DLD1 (cell line): ENCODE data around the gene STXBP4.

Source experiments
- in situ Hi-C: cut with HindIII; loops from 2 replicates; pipeline ENCODE4 v1.10.0; 2017; ENCODE audit warnings: low sequenced_read_pairs

The STXBP4 gene

DNA sequence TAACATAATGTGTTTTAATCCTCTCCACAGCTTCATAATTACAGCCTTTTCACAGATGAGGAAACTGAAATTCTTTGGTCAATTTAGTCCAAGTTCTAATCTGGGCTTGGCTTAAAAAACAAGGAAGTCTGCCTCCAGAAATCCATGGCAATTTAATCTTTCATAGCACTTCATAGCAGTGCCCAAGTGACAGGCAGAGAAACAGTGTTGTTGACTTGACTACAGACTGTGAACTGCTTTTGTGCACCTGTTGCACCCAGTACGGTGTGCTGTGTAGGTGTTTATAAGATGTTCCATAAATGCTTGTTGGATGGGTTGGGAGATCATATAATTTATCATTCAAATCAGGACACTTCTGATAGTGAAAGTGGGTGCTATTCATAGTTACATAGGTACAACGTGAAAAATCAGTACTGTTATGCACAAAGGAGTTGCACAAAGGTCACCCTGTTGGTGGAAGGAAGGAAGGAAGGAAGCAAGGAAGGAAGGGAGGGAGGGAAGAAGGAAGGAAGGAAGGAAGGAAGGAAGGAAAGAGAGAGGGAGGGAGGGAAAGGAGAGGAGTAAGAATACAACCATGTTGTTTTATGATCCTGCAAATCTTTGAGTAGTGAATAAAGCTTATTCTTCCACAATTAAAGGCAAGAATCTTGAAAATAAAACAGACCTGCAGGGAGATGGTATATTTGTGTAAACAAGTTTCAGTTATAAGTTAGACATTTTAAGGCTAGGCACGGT lies 239.7 kb downstream of the STXBP4 start:
- in situ Hi-C loops, result no loop called here

DNA sequence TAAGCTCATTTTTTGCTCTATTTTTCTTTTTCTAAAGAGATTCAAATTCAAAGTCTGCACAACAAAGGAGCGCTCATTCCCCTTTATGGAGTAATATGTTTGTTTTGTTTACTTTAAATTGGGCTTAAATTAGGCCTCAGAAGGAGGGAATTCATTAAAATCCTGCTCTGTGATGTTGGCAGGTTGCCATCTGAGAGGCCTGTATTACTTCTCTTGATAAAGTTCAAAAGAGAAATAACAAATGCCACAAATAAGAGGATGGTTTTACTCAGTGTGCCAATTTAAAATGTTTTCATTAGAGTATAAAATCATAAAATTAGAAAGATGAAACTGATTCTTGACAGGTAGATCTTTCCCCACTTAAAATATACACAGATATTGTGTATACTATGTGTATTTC lies 241.7 kb downstream of the STXBP4 start:
- in situ Hi-C loops, result no loop called here

DNA sequence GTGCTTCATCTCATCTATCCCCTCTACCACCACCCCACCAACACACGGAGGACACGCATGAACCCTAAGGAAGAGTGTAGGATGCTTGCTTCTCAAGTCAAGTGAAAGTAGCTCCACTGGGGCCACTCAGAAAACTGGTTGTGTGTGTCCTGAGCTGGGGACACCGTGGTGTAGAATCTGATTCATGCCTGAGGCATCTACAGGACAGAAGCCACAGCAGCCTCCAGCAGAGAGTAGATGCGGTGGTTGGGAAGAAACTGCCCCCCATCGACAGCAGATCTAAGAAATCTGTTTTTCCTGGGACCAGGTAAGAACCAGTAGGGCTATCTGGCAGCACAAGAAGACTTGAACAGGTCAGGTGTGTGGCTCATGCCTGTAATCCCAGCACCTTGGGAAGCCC lies 244.3 kb downstream of the STXBP4 start:
- in situ Hi-C loops, result no loop called here

DNA sequence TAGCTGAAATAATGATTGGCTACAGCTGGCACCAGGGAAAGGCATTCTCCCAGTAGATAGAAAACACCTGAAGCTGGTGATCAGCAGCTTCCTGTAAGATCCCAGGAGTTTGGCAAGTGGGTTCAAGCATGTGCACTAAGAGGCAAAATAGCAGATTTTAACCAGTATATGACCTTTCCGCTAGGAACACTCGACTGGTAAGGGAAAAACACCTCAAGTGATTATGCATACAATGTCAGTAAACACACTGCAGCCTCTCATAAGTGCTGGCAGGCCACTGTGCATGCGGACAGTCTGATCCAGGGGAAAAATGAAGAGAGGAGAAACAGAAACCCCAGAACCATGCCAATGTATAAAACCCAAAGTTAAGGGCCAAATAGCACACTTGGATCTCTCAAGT lies 247.1 kb downstream of the STXBP4 start:
- in situ Hi-C loops, result no loop called here

DNA sequence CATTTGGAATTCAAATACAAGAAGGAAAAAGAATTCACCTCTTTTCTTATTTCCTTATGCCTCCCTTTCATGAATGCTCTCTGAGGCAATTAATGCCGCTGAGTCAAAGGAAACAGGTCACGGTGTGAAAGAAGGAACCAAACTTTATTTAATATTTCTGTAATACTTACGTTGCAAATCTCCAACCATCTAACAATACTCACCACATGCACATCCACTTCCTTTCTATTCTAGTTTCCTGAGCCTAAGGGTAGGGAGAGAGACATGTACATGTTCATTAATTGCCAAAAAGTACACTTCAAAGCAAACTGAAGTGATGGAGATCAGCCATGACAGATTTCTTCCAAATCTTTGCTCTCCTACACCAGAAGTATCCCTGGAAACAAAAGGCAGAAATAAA lies 248.3 kb downstream of the STXBP4 start:
- in situ Hi-C loops, result no loop called here

DNA sequence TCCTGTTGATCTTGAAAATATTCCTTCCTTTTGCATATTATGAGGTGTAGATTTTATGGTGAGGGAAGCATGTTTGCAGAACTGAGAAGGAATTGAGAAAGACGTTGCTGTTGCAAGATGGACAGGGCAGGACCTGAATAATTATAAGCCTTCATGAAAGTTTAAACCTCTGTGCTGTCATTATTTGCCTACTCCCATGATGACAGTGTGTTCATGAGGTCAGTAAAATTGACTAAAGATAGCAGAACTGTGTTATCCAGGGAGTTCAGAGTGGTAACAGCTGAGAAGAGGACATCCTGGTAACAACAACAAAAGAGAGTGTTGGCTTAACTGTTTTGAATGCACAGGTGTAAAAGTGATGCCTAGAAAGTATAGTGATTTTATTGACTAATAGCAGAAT lies 250.9 kb downstream of the STXBP4 start:
- in situ Hi-C loops, result no loop called here

DNA sequence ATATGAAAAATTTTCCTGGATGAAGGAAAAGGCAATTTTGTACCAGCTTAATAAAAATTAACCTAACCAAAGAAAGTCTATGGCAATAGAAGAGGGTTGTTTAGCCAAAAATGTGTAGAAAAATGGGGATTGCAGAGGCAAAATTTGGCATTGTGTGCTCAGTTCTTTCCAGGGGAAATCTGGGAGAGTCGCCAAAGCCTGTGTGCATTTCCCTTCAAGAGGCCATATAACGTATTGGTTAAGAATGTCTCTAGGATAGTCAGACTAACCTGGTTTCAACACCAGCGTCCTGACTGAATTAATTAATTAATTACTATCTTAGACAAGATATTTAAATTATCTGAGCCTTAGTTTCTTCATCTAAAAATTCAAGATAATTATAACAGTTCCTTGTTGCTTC lies 251.4 kb downstream of the STXBP4 start:
- in situ Hi-C loops, result no loop called here
